GM12878 (cell line): Measurements from ENCODE around the gene FCRLB.
"Not testable (repeated sequence)": the region's sequence is repeated elsewhere in the genome, so short reads cannot be mapped to it uniquely, and the experiment has no call there.

Experiments used
- EP300 ChIP-seq, 2 experiments: fragments of 150-350 bp in 1 of 2; IDR thresholded peaks; 2 replicates each; pipeline ENCODE4 v1.6.1; 2011 to 2012; ENCODE audit warnings: low read depth in 2 of 2, low read length in 2 of 2, borderline replicate concordance in 1 of 2, improper control_type of control experiment in 1 of 2, inconsistent platforms in 1 of 2; ENCODE audit not compliant: control insufficient read depth in 1 of 2
- TF ChIP-seq, protein P1 (sequence below), 3 experiments: IDR thresholded peaks in 2 of 3; conservative IDR thresholded peaks in 1 of 3; 2 replicates each; pipeline ENCODE4 v1.5.1; 2011; ENCODE audit warnings: low read depth in 3 of 3, low read length in 3 of 3, mild to moderate bottlenecking in 3 of 3, control low read depth in 2 of 3, moderate library complexity in 2 of 3, inconsistent platforms in 1 of 3, mixed read lengths in 1 of 3; ENCODE audit not compliant: control insufficient read depth in 2 of 3, insufficient read depth in 1 of 3; ENCODE audit errors: extremely low read depth in 1 of 3

DNA sequence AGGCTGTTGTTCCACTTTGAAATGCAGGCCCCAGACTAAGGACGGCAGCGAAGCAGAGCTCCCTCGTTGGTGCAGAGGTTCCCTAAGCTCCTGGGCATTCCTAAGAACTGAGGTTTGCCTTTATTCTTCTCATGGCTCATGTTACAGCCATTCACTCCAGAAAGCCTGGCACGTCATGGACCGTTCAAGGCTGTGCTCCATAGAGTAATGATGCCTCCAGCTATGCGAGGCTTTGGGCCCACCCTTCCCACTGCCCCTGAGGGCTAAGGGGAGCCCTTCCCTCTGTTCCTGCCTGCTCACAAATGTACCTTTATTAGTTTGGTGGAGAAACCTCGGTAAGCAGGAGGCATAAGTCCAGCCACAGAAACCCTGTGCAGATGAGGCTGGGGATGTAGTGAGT is 47.9 kb upstream of the FCRLB start:
- TF ChIP-seq, protein P1, sequence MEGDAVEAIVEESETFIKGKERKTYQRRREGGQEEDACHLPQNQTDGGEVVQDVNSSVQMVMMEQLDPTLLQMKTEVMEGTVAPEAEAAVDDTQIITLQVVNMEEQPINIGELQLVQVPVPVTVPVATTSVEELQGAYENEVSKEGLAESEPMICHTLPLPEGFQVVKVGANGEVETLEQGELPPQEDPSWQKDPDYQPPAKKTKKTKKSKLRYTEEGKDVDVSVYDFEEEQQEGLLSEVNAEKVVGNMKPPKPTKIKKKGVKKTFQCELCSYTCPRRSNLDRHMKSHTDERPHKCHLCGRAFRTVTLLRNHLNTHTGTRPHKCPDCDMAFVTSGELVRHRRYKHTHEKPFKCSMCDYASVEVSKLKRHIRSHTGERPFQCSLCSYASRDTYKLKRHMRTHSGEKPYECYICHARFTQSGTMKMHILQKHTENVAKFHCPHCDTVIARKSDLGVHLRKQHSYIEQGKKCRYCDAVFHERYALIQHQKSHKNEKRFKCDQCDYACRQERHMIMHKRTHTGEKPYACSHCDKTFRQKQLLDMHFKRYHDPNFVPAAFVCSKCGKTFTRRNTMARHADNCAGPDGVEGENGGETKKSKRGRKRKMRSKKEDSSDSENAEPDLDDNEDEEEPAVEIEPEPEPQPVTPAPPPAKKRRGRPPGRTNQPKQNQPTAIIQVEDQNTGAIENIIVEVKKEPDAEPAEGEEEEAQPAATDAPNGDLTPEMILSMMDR (IDR thresholded peaks at IDR 0.05 in 2 of 3, conservative IDR thresholded peaks at IDR 0.05 in 1 of 3; ENCODE audit: control insufficient read depth in 2 of 3, extremely low read depth in 1 of 3, insufficient read depth in 1 of 3, low read depth in 3 of 3, low read length in 3 of 3): not testable (repeated sequence)
- TF ChIP-seq EP300 (IDR thresholded peaks at IDR 0.05; ENCODE audit: borderline replicate concordance in 1 of 2, control insufficient read depth in 1 of 2, low read depth in 2 of 2, low read length in 2 of 2): not testable (repeated sequence)
